Measurements from ENCODE around the gene AJAP1. TPM values are rescaled to one million over a fixed set of nuclear protein-coding genes. Genes with fewer than 3 reads are reported as not detected.
"Not testable (repeated sequence)": the region's sequence is repeated elsewhere in the genome, so short reads cannot be mapped to it uniquely, and the experiment has no call there.

The AJAP1 gene
- total RNA-seq, 2 donors from 2014 or later: 0.41 to 0.49 TPM

GRCh38 chr1:4617506-4617905 lies 36.9 kb upstream of the AJAP1 start:
- ATAC-seq (ENCODE audit: insufficient number of reproducible peaks, low FRiP score, low read depth) (no peak), DNase-seq (ENCODE audit: low spot score) (no peak)
- no peaks in the 10 kb centered on the region for H3K9me3 ChIP-seq
- no peaks in the 10 kb centered on the region for H3K4me1 ChIP-seq (ENCODE audit: control insufficient read depth in 1 of 2, low read depth in 2 of 2)
- no peak overlapping the region for H3K27ac ChIP-seq
- no peak overlapping the region for H3K4me3 ChIP-seq
- no peaks in the 10 kb centered on the region for H3K36me3 ChIP-seq
- TF ChIP-seq CTCF (IDR thresholded peaks at IDR 0.05): no peak
- H3K27me3 ChIP-seq (replicated peaks; ENCODE audit: insufficient read depth): no peaks in the 10 kb centered on the region

- not testable (repeated sequence) for H3K9me3 ChIP-seq; H3K36me3 ChIP-seq; H3K4me1 ChIP-seq (ENCODE audit: control insufficient read depth in 1 of 2, low read depth in 2 of 2); H3K27ac ChIP-seq; H3K4me3 ChIP-seq; H3K27me3 ChIP-seq (replicated peaks; ENCODE audit: insufficient read depth); DNase-seq (ENCODE audit: low spot score); ATAC-seq (ENCODE audit: insufficient number of reproducible peaks, low FRiP score, low read depth)
These were observed 35.6 kb upstream of the AJAP1 start for GRCh38 chr1:4618827-4619226.

GRCh38 chr1:4621646-4622045 lies 32.8 kb upstream of the AJAP1 start:
- Histone ChIP-seq H3K27me3 (replicated peaks; ENCODE audit: insufficient read depth) (no peaks in the 10 kb centered on the region), H3K4me3 (no peak overlapping the region), H3K4me1 (ENCODE audit: control insufficient read depth in 1 of 2, low read depth in 2 of 2) (no peaks in the 10 kb centered on the region), H3K36me3 (no peaks in the 10 kb centered on the region), H3K27ac (no peak overlapping the region), H3K9me3 (no peaks in the 10 kb centered on the region)
- TF ChIP-seq CTCF (IDR thresholded peaks at IDR 0.05): no peak
- DNase-seq (ENCODE audit: low spot score) (no peak), ATAC-seq (ENCODE audit: insufficient number of reproducible peaks, low FRiP score, low read depth) (no peak)

- Histone ChIP-seq H3K36me3 (no peaks in the 10 kb centered on the region), H3K27ac (no peak overlapping the region), H3K4me3 (no peak overlapping the region), H3K9me3 (no peaks in the 10 kb centered on the region), H3K27me3 (replicated peaks; ENCODE audit: insufficient read depth) (no peaks in the 10 kb centered on the region), H3K4me1 (ENCODE audit: control insufficient read depth in 1 of 2, low read depth in 2 of 2) (no peaks in the 10 kb centered on the region)
- DNase-seq (ENCODE audit: low spot score): no peak
- ATAC-seq (ENCODE audit: insufficient number of reproducible peaks, low FRiP score, low read depth): no peak
- no peak for TF ChIP-seq CTCF (IDR thresholded peaks at IDR 0.05)
These were observed 31.6 kb upstream of the AJAP1 start for GRCh38 chr1:4622821-4623220.

- ATAC-seq (ENCODE audit: insufficient number of reproducible peaks, low FRiP score, low read depth) (no peak), DNase-seq (ENCODE audit: low spot score) (no peak)
These were observed 30.2 kb upstream of the AJAP1 start for GRCh38 chr1:4624141-4624715.

More at GRCh38 chr1:4624141-4624715, 30.2 kb upstream of the AJAP1 start:
- TF ChIP-seq CTCF (IDR thresholded peaks at IDR 0.05): no peak
- Histone ChIP-seq H3K9me3 (no peaks in the 10 kb centered on the region), H3K36me3 (no peaks in the 10 kb centered on the region), H3K27ac (no peak overlapping the region), H3K4me3 (no peak overlapping the region), H3K27me3 (replicated peaks; ENCODE audit: insufficient read depth) (no peaks in the 10 kb centered on the region), H3K4me1 (ENCODE audit: control insufficient read depth in 1 of 2, low read depth in 2 of 2) (no peaks in the 10 kb centered on the region)
